GM12878 (cell line): Measurements from ENCODE around the gene TTLL11. TPM values are rescaled to one million over a fixed set of nuclear protein-coding genes. Genes with fewer than 3 reads are reported as not detected.

Experiments
- ATAC-seq: fragments of 200-7000 bp; cut with Tn5 transposase; 3 replicates; pipeline ENCODE4 v1.9.1; 2020; ENCODE audit warnings: mild to moderate bottlenecking, moderate library complexity
- BruUV-seq: library from RNA; stranded (reverse); fragments of 400-500 nt; replicated peaks from 2 replicates; lab custom pipeline; 2021; lab: Mats Ljungman, UMichigan
- CTCF ChIA-PET: fragments of 300-600 bp; sonication (Branson Sonifier 250); formaldehyde crosslinking; extraction: SDS; loops from one replicate; lab custom pipeline; 2021; ENCODE audit warnings: inconsistent platforms; lab: Yijun Ruan, JAX
- POLR2A ChIA-PET: fragments of 350-600 bp; formaldehyde crosslinking; extraction: SDS; loops from one replicate; lab custom pipeline; 2021; ENCODE audit warnings: inconsistent platforms; lab: Charles Lee
- RAD21 ChIA-PET: fragments of 300-600 bp; sonication (Branson Sonifier 250); formaldehyde crosslinking; loops from one replicate; lab custom pipeline; 2023; ENCODE audit warnings: antibody characterized with exemption; ENCODE audit not compliant: unreplicated experiment; lab: Charles Lee
- SMC1A ChIA-PET: fragments of 300-600 bp; sonication (Branson Sonifier 250); formaldehyde crosslinking; loops from one replicate; lab custom pipeline; 2023; ENCODE audit not compliant: unreplicated experiment, uncharacterized antibody; lab: Charles Lee
- DNase-seq: peaks from one replicate; pipeline ENCODE4 v3.0.0-alpha.2; 2011; ENCODE audit warnings: low read depth, low spot score
- FAIRE-seq: peaks from 3 replicates; lab custom pipeline; 2011; peaks lifted over from hg19 to GRCh38; lab: Jason Lieb, UNC
- H2AFZ ChIP-seq: 2 replicates; pipeline ENCODE4 v1.6.0; 2011; ENCODE audit warnings: low read depth, low read length, control low read depth; ENCODE audit not compliant: control insufficient read depth
- H3K27ac ChIP-seq: 2 replicates; pipeline ENCODE4 v1.5.1; 2011; ENCODE audit warnings: control low read depth; ENCODE audit not compliant: control insufficient read depth, insufficient read depth
- H3K27me3 ChIP-seq, 2 experiments: replicated peaks in 1 of 2; 2 replicates each; pipeline versions ENCODE4 v1.6.0 to v1.6.1; 2011; ENCODE audit warnings: low read length in 1 of 2; ENCODE audit not compliant: control insufficient read depth in 2 of 2, insufficient read depth in 2 of 2
- H3K36me3 ChIP-seq, 2 experiments: 2 replicates each; pipeline ENCODE4 v1.5.1; 2011; ENCODE audit warnings: low read length in 1 of 2; ENCODE audit not compliant: control insufficient read depth in 2 of 2, insufficient read depth in 2 of 2
- H3K4me1 ChIP-seq: 2 replicates; pipeline ENCODE4 v1.6.1; 2011; ENCODE audit warnings: mild to moderate bottlenecking, low read length, moderate library complexity, mixed read lengths; ENCODE audit not compliant: control insufficient read depth, insufficient read depth
- H3K4me2 ChIP-seq: 2 replicates; pipeline ENCODE4 v1.6.0; 2011; ENCODE audit warnings: control low read depth; ENCODE audit not compliant: control insufficient read depth, insufficient read depth
- H3K4me3 ChIP-seq: fragments of 200-600 bp; sonication (generic); 2 replicates; pipeline ENCODE4 v1.5.1; 2016
- H3K79me2 ChIP-seq: 2 replicates; pipeline ENCODE4 v1.6.0; 2011; ENCODE audit warnings: low read length; ENCODE audit not compliant: control insufficient read depth, insufficient read depth
- H3K9ac ChIP-seq: 2 replicates; pipeline ENCODE4 v1.8.0; 2011; ENCODE audit warnings: low read length, control low read depth, mixed read lengths; ENCODE audit not compliant: control insufficient read depth, insufficient read depth
- H3K9me3 ChIP-seq: replicated peaks from 3 replicates; pipeline ENCODE4 v1.5.1; 2011; ENCODE audit warnings: mild to moderate bottlenecking, low read length; ENCODE audit not compliant: control insufficient read depth, insufficient read depth
- H4K20me1 ChIP-seq: 2 replicates; pipeline ENCODE4 v1.6.0; 2011; ENCODE audit not compliant: control insufficient read depth, insufficient read depth
- BRCA1 ChIP-seq: IDR thresholded peaks from 2 replicates; pipeline ENCODE4 v1.6.1; 2011; ENCODE audit warnings: low read depth, low read length, improper control_type of control experiment
- CHD1 ChIP-seq: IDR thresholded peaks from 2 replicates; pipeline ENCODE4 v1.6.1; 2012; ENCODE audit warnings: low read depth, low read length, improper control_type of control experiment
- EP300 ChIP-seq, 2 experiments: fragments of 150-350 bp in 1 of 2; IDR thresholded peaks; 2 replicates each; pipeline ENCODE4 v1.6.1; 2011 to 2012; ENCODE audit warnings: low read depth in 2 of 2, low read length in 2 of 2, borderline replicate concordance in 1 of 2, improper control_type of control experiment in 1 of 2, inconsistent platforms in 1 of 2; ENCODE audit not compliant: control insufficient read depth in 1 of 2
- HCFC1 ChIP-seq: fragments of 150-350 bp; IDR thresholded peaks from 2 replicates; pipeline ENCODE4 v1.6.1; 2014; ENCODE audit warnings: low read length
- MEF2A ChIP-seq: IDR thresholded peaks from 2 replicates; pipeline ENCODE4 v1.6.1; 2011; ENCODE audit warnings: low read depth, mild to moderate bottlenecking, low read length, moderate library complexity; ENCODE audit not compliant: insufficient read depth
- MYB ChIP-seq: fragments of 150-350 bp; IDR thresholded peaks from 2 replicates; pipeline ENCODE4 v1.6.1; 2014; ENCODE audit warnings: mild to moderate bottlenecking, low read depth, low read length, borderline replicate concordance
- NFYA ChIP-seq: IDR thresholded peaks from 2 replicates; pipeline ENCODE4 v1.6.1; 2011; ENCODE audit warnings: low read depth, mild to moderate bottlenecking, low read length, improper control_type of control experiment, borderline replicate concordance
- RAD21 ChIP-seq: IDR thresholded peaks from 2 replicates; pipeline ENCODE4 v1.6.1; 2011; ENCODE audit warnings: mild to moderate bottlenecking, low read depth, low read length, moderate library complexity; ENCODE audit not compliant: insufficient read depth
- SIN3A ChIP-seq: IDR thresholded peaks from 2 replicates; pipeline ENCODE4 v1.6.1; 2012; ENCODE audit warnings: low read depth, low read length, improper control_type of control experiment
- SMARCA5 ChIP-seq: fragments of 450-650 bp; IDR thresholded peaks from 2 replicates; pipeline ENCODE4 v1.6.1; 2017; ENCODE audit warnings: mild to moderate bottlenecking
- SPI1 ChIP-seq: IDR thresholded peaks from 2 replicates; pipeline ENCODE4 v1.6.1; 2011; ENCODE audit warnings: low read depth, mild to moderate bottlenecking, low read length, moderate library complexity, borderline replicate concordance; ENCODE audit not compliant: insufficient read depth
- STAT3 ChIP-seq: IDR thresholded peaks from 2 replicates; pipeline ENCODE4 v1.6.1; 2011; ENCODE audit warnings: low read depth, low read length, improper control_type of control experiment
- YBX1 ChIP-seq: fragments of 450-650 bp; IDR thresholded peaks from 2 replicates; pipeline ENCODE4 v1.6.1; 2016; ENCODE audit warnings: antibody characterized with exemption
- ZBED1 ChIP-seq: IDR thresholded peaks from 2 replicates; pipeline ENCODE4 v1.6.1; 2016; ENCODE audit warnings: borderline replicate concordance
- ZNF207 ChIP-seq: fragments of 450-650 bp; IDR thresholded peaks from 2 replicates; pipeline ENCODE4 v1.6.1; 2014; ENCODE audit warnings: antibody characterized with exemption, mild to moderate bottlenecking, borderline replicate concordance
- WGBS: methylation state at CpG from one replicate; pipeline ENCODE4 v1.1.6; 2016; ENCODE audit warnings: low lambda C conversion rate; ENCODE audit not compliant: insufficient replicate concordance, insufficient coverage; ENCODE audit errors: missing lambda C conversion rate; 5-methylcytosine and 5-hydroxymethylcytosine counted together
- in situ Hi-C: fragments of 300-500 bp; cut with MboI; formaldehyde crosslinking; loops from 9 replicates; pipeline ENCODE4 v1.14.3; 2018; ENCODE audit warnings: mixed read lengths
- intact Hi-C: fragments of 100-400 bp; cut with micrococcal nuclease; formaldehyde crosslinking; loops from one replicate; pipeline ENCODE4 v1.14.2; 2022; ENCODE audit not compliant: unreplicated experiment
- polyA plus RNA-seq, 11 experiments: library from polyadenylated mRNA; depleted of rRNA in 4 of 11; unstranded in 6 of 11; stranded (reverse) in 5 of 11; fragments of >200 nt; fragmentation: Nextera tagmentation in 4 of 11; fragmentation: Illumina TruSeq in 1 of 11; extraction: Ambion mirVana in 4 of 11; extraction: Trizol in 1 of 11; gene quantifications; 1 replicate in 1 of 11; 2 replicates in 10 of 11; pipeline versions ENCODE4 v1.2.1 to v1.2.3, GENCODE V29; 2011 to 2016; ENCODE audit warnings: inconsistent platforms in 2 of 11, missing spikeins in 2 of 11, low read depth in 1 of 11
- total RNA-seq, 4 experiments: library from RNA; depleted of rRNA in 3 of 4; stranded (reverse); fragments of >200 nt in 3 of 4; fragmentation: Illumina TruSeq in 1 of 4; extraction: Trizol in 1 of 4; gene quantifications; 2 replicates each; pipeline versions ENCODE4 v1.2.1 to v1.2.3, GENCODE V29; 2013 to 2021
- TF ChIP-seq, protein P1 (sequence below): fragments of 450-650 bp; IDR thresholded peaks from 2 replicates; pipeline ENCODE4 v1.6.1; 2016; ENCODE audit warnings: mild to moderate bottlenecking
- TF ChIP-seq, protein P2 (sequence below): fragments of 450-650 bp; conservative IDR thresholded peaks from 2 replicates; pipeline ENCODE4 v1.6.1; 2017; ENCODE audit warnings: mild to moderate bottlenecking, moderate library complexity
- TF ChIP-seq, protein P3 (sequence below): fragments of 150-350 bp; IDR thresholded peaks from 2 replicates; pipeline ENCODE4 v1.6.1; 2016; ENCODE audit warnings: low read depth, low read length

Gene TTLL11
- total and polyA plus RNA-seq, 10 of the 15 experiments (the other 5 are each of a cell fraction or from before 2014, with no cell fraction given), result 1.2 to 3.7 (median 2.9) TPM

DNA sequence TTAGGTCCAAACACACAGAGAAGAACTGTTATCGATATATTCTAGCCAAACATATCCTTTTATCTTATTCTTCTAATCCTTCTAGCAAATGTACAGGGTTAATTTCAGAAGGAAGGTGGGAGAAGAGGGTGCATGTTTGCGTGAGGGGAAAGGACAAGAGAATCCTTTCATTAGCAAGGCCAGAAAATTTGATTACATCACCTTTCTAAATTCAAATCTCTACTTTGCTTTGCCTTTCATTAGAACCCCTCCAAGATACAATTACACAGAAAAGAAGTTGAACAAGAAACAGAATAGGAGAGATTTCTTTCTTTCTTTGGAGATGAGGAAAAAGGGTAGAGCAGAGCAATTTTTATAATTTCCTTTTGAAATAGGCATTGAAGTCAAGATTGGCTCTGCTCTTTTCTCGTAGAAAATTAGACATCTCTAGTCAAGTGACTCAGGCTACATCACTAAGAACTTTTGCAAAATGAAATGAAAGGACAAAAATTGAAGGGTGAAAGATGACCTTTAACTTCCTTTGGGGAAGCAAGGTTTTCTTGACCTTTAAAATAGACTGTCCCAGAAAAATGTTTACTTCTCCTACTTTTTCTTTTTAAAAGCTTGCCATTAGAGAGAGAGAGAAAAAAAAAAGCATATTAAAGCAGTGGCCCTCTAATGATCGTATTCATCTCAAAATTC is 81.2 kb downstream of the TTLL11 start:
- in situ Hi-C loops (no loop called here), intact Hi-C loops (no loop called here)
- ChIA-PET RAD21 (no interaction called here), POLR2A (no interaction called here), CTCF (interaction anchor here (0.7 kb wide), 1 partner anchor 28 kb away, joined by 3 read pairs; no protein-coding TSS in a partner anchor), SMC1A (interaction anchor here (1.6 kb wide), 1 partner anchor 11 kb away, joined by 5 read pairs; no protein-coding TSS in a partner anchor)
- no peaks in the 10 kb centered on the region for H3K27me3 ChIP-seq
- H3K36me3 ChIP-seq, result no peaks in the 10 kb centered on the region
- no peak overlapping the region for H3K9ac ChIP-seq
- H4K20me1 ChIP-seq, result no peaks in the 10 kb centered on the region
- ATAC-seq (no peak), FAIRE-seq (no peak), DNase-seq (no peak)
- no TSS peak for BruUV-seq
- no peaks in the 10 kb centered on the region for H3K9me3 ChIP-seq
- no peaks in the 10 kb centered on the region for H3K79me2 ChIP-seq
- 73% methylated on average over 4 of the region's 4 CpGs for WGBS
- no peak overlapping the region for H2AFZ ChIP-seq
- H3K4me3 ChIP-seq, result no peak overlapping the region
- no peak overlapping the region for H3K4me2 ChIP-seq
- no peak overlapping the region for H3K27ac ChIP-seq
- TF ChIP-seq HCFC1 (no peak), MYB (no peak), ZBED1 (no peak), RAD21 (no peak), SMARCA5 (no peak), MEF2A (no peak), BRCA1 (no peak), YBX1 (no peak), SPI1 (no peak), NFYA (no peak), STAT3 (no peak), ZNF207 (no peak), EP300 (IDR thresholded peaks at IDR 0.05; ENCODE audit: borderline replicate concordance in 1 of 2, control insufficient read depth in 1 of 2, low read depth in 2 of 2, low read length in 2 of 2) (no peak), SIN3A (no peak), CHD1 (no peak)
- TF ChIP-seq, protein P1, sequence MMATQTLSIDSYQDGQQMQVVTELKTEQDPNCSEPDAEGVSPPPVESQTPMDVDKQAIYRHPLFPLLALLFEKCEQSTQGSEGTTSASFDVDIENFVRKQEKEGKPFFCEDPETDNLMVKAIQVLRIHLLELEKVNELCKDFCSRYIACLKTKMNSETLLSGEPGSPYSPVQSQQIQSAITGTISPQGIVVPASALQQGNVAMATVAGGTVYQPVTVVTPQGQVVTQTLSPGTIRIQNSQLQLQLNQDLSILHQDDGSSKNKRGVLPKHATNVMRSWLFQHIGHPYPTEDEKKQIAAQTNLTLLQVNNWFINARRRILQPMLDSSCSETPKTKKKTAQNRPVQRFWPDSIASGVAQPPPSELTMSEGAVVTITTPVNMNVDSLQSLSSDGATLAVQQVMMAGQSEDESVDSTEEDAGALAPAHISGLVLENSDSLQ, result no peak
- TF ChIP-seq, protein P2, sequence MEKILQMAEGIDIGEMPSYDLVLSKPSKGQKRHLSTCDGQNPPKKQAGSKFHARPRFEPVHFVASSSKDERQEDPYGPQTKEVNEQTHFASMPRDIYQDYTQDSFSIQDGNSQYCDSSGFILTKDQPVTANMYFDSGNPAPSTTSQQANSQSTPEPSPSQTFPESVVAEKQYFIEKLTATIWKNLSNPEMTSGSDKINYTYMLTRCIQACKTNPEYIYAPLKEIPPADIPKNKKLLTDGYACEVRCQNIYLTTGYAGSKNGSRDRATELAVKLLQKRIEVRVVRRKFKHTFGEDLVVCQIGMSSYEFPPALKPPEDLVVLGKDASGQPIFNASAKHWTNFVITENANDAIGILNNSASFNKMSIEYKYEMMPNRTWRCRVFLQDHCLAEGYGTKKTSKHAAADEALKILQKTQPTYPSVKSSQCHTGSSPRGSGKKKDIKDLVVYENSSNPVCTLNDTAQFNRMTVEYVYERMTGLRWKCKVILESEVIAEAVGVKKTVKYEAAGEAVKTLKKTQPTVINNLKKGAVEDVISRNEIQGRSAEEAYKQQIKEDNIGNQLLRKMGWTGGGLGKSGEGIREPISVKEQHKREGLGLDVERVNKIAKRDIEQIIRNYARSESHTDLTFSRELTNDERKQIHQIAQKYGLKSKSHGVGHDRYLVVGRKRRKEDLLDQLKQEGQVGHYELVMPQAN, result no peak
- TF ChIP-seq, protein P3, sequence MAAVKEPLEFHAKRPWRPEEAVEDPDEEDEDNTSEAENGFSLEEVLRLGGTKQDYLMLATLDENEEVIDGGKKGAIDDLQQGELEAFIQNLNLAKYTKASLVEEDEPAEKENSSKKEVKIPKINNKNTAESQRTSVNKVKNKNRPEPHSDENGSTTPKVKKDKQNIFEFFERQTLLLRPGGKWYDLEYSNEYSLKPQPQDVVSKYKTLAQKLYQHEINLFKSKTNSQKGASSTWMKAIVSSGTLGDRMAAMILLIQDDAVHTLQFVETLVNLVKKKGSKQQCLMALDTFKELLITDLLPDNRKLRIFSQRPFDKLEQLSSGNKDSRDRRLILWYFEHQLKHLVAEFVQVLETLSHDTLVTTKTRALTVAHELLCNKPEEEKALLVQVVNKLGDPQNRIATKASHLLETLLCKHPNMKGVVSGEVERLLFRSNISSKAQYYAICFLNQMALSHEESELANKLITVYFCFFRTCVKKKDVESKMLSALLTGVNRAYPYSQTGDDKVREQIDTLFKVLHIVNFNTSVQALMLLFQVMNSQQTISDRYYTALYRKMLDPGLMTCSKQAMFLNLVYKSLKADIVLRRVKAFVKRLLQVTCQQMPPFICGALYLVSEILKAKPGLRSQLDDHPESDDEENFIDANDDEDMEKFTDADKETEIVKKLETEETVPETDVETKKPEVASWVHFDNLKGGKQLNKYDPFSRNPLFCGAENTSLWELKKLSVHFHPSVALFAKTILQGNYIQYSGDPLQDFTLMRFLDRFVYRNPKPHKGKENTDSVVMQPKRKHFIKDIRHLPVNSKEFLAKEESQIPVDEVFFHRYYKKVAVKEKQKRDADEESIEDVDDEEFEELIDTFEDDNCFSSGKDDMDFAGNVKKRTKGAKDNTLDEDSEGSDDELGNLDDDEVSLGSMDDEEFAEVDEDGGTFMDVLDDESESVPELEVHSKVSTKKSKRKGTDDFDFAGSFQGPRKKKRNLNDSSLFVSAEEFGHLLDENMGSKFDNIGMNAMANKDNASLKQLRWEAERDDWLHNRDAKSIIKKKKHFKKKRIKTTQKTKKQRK, result no peak
- H3K4me1 ChIP-seq, result no peaks in the 10 kb centered on the region
